GM21423 (cell line): Measurements from ENCODE around the gene CLDN25.

Experiments
- ATAC-seq: cut with Tn5 transposase; IDR thresholded peaks from one replicate; pipeline ENCODE4 v1.9.1; 2021; ENCODE audit warnings: mild to moderate bottlenecking, moderate library complexity; ENCODE audit not compliant: unreplicated experiment

Gene CLDN25

DNA sequence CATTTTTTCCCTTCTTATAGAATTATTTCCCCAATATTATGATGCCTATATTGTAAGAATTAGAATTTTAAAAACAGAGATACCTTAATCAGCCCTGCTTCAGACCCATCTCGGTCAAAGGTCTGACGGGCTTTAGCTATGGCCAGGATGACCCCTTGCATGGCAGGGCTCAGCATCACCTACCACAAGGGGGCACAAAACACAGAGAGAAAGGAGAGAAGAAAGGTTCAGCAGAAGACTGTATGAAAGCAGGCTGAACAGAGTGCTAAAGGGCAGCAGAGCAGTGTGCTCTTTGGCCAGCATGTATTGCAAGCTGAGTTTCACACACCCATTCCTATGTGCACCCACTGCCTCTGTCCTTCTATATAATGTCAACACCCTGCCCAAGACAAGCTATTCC lies 26.8 kb downstream of the CLDN25 start:
- ATAC-seq = no peak

DNA sequence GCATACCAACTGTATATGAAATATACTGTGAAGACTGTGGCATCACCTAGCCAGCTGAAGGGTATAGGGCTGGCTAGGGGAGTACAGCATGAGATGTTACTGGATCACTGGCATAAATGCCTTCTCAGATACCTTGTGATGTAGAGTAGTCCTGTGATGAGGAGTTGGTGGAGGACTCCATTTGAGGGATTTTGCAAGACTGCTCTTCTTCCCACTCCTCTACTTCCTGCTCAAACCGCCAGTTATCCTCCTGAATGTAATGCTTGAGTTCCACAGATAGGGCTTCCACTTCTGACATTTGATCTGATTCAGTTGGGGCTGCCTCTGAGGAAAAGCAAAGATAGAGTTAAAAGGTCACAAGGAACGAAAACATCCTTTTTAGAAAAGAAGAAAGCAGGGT lies 29.3 kb downstream of the CLDN25 start:
- ATAC-seq = no peak

DNA sequence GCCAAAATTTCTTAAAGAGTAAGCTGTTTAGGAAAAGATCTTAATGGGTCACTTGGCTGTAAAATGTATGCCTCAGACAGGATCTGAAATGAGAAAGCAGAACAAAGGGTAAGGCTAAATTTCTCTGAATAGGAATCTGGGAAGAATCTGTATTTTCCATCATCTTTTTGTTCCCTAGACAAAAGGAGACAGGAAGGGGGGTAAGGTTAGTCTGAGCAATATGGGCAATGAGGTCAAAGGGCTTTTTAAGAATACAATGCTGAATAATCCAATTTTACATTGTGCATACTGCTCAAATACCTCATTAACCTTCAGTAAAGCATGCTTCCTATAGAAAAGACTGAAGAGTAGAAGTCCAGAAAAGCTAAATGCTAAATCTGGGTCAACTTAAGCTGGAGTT lies 34.6 kb downstream of the CLDN25 start:
- no peak for ATAC-seq

DNA sequence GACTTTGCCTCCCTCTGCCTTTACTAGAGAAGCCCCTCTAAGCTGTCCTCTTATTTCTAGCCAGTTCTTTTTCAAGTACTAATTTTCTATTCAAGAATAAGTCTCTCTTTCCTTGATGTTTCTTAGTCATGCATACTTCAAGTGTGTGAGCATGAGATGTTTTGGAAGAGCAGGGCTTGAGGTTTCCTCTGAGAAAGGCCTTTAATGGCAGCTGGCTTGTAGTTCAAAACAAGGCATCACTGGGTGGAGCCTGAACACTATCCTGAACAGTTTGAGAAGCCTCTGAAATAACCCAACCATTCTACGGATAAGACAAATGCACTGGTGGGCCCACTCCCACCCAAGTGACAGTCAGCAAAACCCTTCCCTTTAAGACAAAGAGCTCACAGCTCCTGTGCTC lies 37.6 kb downstream of the CLDN25 start:
- ATAC-seq = no peak

DNA sequence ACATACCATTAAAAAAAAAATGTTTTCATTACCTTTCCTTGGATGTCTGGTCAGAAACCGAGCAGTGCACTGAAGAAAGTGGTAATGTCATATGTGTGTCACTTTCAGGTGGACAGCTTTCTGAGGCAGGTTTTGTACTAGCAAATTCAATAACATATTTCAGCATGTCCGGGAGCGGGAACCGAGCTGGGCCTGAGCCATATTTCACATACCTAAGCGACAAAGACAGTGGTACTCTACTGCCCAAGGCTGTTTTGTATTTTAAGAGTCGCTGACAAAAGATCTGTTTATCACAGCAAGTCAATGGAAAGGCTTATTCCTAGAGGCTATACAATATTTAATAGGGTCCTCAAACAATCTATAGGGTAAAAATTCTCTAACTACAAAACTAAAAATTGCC lies 38.0 kb downstream of the CLDN25 start:
- ATAC-seq = no peak

DNA sequence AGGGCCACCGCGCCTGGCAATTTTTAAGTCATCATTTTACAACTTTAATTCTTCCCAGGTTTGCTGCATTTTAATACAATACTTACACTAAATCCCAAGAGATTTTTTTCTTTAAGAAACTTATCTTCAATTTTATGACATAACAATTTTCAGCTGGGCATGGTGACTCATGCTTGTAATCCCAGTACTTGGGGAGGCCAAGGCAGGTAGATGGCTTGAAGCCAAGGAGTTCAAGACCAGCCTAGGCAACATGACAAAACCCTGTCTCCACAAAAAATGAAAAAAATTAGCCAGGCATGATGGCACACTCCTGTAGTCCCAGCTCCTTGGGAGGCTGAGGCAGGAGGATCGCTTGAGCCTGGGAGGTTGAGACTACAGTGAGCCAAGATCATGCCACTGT lies 38.8 kb downstream of the CLDN25 start:
- ATAC-seq = no peak

DNA sequence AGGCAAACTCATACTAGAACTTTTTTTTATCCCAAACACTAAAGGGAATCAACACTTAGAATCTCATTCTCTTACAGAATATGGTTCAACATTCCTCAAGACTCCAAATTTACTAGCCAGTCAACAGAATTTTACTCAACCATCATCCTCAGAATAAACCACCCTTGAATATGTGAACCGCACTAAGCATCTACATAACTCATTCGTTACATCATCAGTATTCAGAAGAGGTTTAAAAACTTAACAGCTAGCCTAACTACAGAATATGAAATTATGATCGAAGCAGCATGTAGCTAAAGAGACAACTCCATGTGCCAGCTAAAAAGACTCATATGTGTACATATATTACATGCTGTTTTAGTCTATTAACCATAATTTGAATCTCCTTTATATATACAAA lies 47.9 kb downstream of the CLDN25 start:
- ATAC-seq = no peak

DNA sequence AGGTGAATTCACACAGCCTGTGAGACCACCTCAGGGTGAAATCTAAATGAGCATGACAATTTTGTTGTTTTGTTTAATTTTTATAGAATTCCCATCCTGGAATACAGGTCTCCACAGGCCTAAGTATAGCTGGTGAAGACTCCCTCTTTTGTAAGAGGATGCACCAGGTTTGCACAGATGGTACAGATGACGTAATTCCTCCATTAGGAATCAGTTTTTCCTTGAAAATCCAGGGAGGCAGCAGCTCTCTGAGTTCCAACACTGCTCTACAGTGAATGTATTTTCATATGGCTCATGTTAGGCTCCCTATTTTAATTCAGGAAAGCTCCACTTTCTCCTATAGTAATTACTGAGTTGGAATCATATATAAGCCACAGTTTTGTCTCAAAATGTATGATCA lies 48.6 kb downstream of the CLDN25 start:
- ATAC-seq = no peak

DNA sequence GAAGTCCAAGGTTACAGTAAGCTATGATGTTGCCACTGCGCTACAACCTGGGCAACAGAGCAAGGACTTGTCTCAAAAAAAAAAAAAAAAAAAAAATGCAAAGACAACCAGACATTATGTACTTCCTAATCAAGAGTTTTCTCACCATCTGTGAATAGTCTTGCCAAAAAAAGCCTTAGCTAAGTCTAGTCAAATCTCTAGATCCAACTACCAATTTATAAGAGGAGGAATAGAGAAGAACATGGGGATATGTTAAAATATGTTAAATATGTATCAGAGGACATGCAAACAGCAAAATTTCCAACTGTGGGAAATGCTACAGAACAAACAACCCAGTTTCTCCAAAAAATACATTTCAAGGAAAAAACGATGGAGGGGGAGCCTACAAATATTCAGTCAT lies 50.2 kb downstream of the CLDN25 start:
- ATAC-seq = no peak
